GM12878 (cell line): ENCODE results near the gene KIF2C. TPM values are rescaled to one million over a fixed set of nuclear protein-coding genes. Genes with fewer than 3 reads are reported as not detected.

Experiments
- ATF7 ChIP-seq: fragments of 450-650 bp; IDR thresholded peaks from 2 replicates; pipeline ENCODE4 v1.6.1; 2016; ENCODE audit warnings: low read depth, mild to moderate bottlenecking
- BCL11A ChIP-seq: IDR thresholded peaks from 2 replicates; pipeline ENCODE4 v1.6.1; 2011; ENCODE audit warnings: low read depth, low read length
- BMI1 ChIP-seq: fragments of 450-650 bp; IDR thresholded peaks from 2 replicates; pipeline ENCODE4 v1.6.1; 2016; ENCODE audit warnings: mild to moderate bottlenecking, moderate library complexity, borderline replicate concordance
- CEBPZ ChIP-seq: fragments of 150-350 bp; IDR thresholded peaks from 2 replicates; pipeline ENCODE4 v1.6.1; 2016; ENCODE audit warnings: low read depth, low read length
- CHD4 ChIP-seq: fragments of 200-600 bp; sonication (generic); IDR thresholded peaks from 2 replicates; pipeline ENCODE4 v1.6.1; 2016; ENCODE audit warnings: mild to moderate bottlenecking
- EED ChIP-seq: sonication (generic); IDR thresholded peaks from 2 replicates; pipeline ENCODE4 v1.6.1; 2016; ENCODE audit warnings: antibody characterized with exemption, low read depth
- GABPA ChIP-seq: IDR thresholded peaks from 2 replicates; pipeline ENCODE4 v1.6.1; 2014; ENCODE audit warnings: antibody characterized with exemption, low read depth, mild to moderate bottlenecking, inconsistent platforms
- HDGF ChIP-seq: fragments of 450-650 bp; IDR thresholded peaks from 2 replicates; pipeline ENCODE4 v1.6.1; 2016; ENCODE audit warnings: antibody characterized with exemption
- IKZF1 ChIP-seq: fragments of 450-650 bp; conservative IDR thresholded peaks from 2 replicates; pipeline ENCODE4 v1.6.1; 2017; ENCODE audit warnings: antibody characterized with exemption, mild to moderate bottlenecking
- KDM1A ChIP-seq: fragments of 200-600 bp; sonication (generic); IDR thresholded peaks from 2 replicates; pipeline ENCODE4 v1.6.1; 2016; ENCODE audit warnings: borderline replicate concordance
- NFYB ChIP-seq: IDR thresholded peaks from 2 replicates; pipeline ENCODE4 v1.6.1; 2011; ENCODE audit warnings: low read depth, mild to moderate bottlenecking, low read length, improper control_type of control experiment, moderate library complexity; ENCODE audit not compliant: insufficient read depth
- NR2C1 ChIP-seq: fragments of 450-650 bp; IDR thresholded peaks from 2 replicates; pipeline ENCODE4 v1.6.1; 2017; ENCODE audit warnings: antibody characterized with exemption, mild to moderate bottlenecking, moderate library complexity
- NR2F1 ChIP-seq: fragments of 450-650 bp; conservative IDR thresholded peaks from 2 replicates; pipeline ENCODE4 v1.6.1; 2017; ENCODE audit warnings: mild to moderate bottlenecking
- NRF1 ChIP-seq: conservative IDR thresholded peaks from 2 replicates; pipeline ENCODE4 v1.6.1; 2011; ENCODE audit warnings: mild to moderate bottlenecking, low read depth, low read length, improper control_type of control experiment
- PAX5 ChIP-seq: IDR thresholded peaks from 2 replicates; pipeline ENCODE4 v1.6.1; 2011; ENCODE audit warnings: low read depth, low read length, borderline replicate concordance
- POLR2AphosphoS2 ChIP-seq: IDR thresholded peaks from 2 replicates; pipeline ENCODE4 v1.6.1; 2011; ENCODE audit warnings: low read depth, mild to moderate bottlenecking, low read length, improper control_type of control experiment, moderate library complexity
- POU2F2 ChIP-seq: IDR thresholded peaks from 3 replicates; pipeline ENCODE4 v1.6.1; 2011; ENCODE audit warnings: low read depth, mild to moderate bottlenecking, low read length, borderline replicate concordance
- RAD51 ChIP-seq: fragments of 450-650 bp; IDR thresholded peaks from 2 replicates; pipeline ENCODE4 v1.6.1; 2016; ENCODE audit warnings: moderate library complexity, mild to moderate bottlenecking, inconsistent platforms
- RCOR1 ChIP-seq: conservative IDR thresholded peaks from 2 replicates; pipeline ENCODE4 v1.6.1; 2012; ENCODE audit warnings: low read depth, low read length, improper control_type of control experiment
- RFX5 ChIP-seq: IDR thresholded peaks from 2 replicates; pipeline ENCODE4 v1.6.1; 2011; ENCODE audit warnings: low read depth, low read length, improper control_type of control experiment
- RUNX3 ChIP-seq: IDR thresholded peaks from 2 replicates; pipeline ENCODE4 v1.6.1; 2012; ENCODE audit warnings: low read length, inconsistent platforms
- SIN3A ChIP-seq: IDR thresholded peaks from 2 replicates; pipeline ENCODE4 v1.6.1; 2012; ENCODE audit warnings: low read depth, low read length, improper control_type of control experiment
- SIX5 ChIP-seq: IDR thresholded peaks from 2 replicates; pipeline ENCODE4 v1.6.1; 2011; ENCODE audit warnings: mild to moderate bottlenecking, low read depth, low read length, moderate library complexity; ENCODE audit not compliant: severe bottlenecking
- STAT1 ChIP-seq: fragments of 450-650 bp; conservative IDR thresholded peaks from 2 replicates; pipeline ENCODE4 v1.6.1; 2014; ENCODE audit warnings: antibody characterized with exemption, mild to moderate bottlenecking
- SUZ12 ChIP-seq: fragments of 200-600 bp; sonication (generic); IDR thresholded peaks from one replicate; pipeline ENCODE4 v1.6.1; 2018; ENCODE audit warnings: antibody characterized with exemption, mild to moderate bottlenecking; ENCODE audit not compliant: unreplicated experiment
- TAF1 ChIP-seq: IDR thresholded peaks from 2 replicates; pipeline ENCODE4 v1.6.1; 2011; ENCODE audit warnings: mild to moderate bottlenecking, low read depth, low read length, borderline replicate concordance
- TBL1XR1 ChIP-seq: IDR thresholded peaks from 2 replicates; pipeline ENCODE4 v1.6.1; 2012; ENCODE audit warnings: low read depth, low read length, improper control_type of control experiment
- USF2 ChIP-seq: IDR thresholded peaks from 2 replicates; pipeline ENCODE4 v1.6.1; 2011; ENCODE audit warnings: low read depth, low read length, improper control_type of control experiment, borderline replicate concordance
- YY1 ChIP-seq: IDR thresholded peaks from 2 replicates; pipeline ENCODE4 v1.6.1; 2011; ENCODE audit warnings: low read depth, mild to moderate bottlenecking, low read length
- ZNF384 ChIP-seq: IDR thresholded peaks from 2 replicates; pipeline ENCODE4 v1.6.1; 2012; ENCODE audit warnings: low read depth, mild to moderate bottlenecking, low read length, improper control_type of control experiment, borderline replicate concordance
- polyA plus RNA-seq, 11 experiments: library from polyadenylated mRNA; depleted of rRNA in 4 of 11; unstranded in 6 of 11; stranded (reverse) in 5 of 11; fragments of >200 nt; fragmentation: Nextera tagmentation in 4 of 11; fragmentation: Illumina TruSeq in 1 of 11; extraction: Ambion mirVana in 4 of 11; extraction: Trizol in 1 of 11; gene quantifications; 1 replicate in 1 of 11; 2 replicates in 10 of 11; pipeline versions ENCODE4 v1.2.1 to v1.2.3, GENCODE V29; 2011 to 2016; ENCODE audit warnings: inconsistent platforms in 2 of 11, missing spikeins in 2 of 11, low read depth in 1 of 11
- total RNA-seq, 4 experiments: library from RNA; depleted of rRNA in 3 of 4; stranded (reverse); fragments of >200 nt in 3 of 4; fragmentation: Illumina TruSeq in 1 of 4; extraction: Trizol in 1 of 4; gene quantifications; 2 replicates each; pipeline versions ENCODE4 v1.2.1 to v1.2.3, GENCODE V29; 2013 to 2021

KIF2C gene
- total and polyA plus RNA-seq, 10 of the 15 experiments (the other 5 are each of a cell fraction or from before 2014, with no cell fraction given): 42.3 to 104 (median 83.8) TPM

GRCh38 chr1:44808063-44808937, 68.7 kb downstream of the KIF2C start, which contains the start of gene BTBD19 (continued):
- no peak for TF ChIP-seq YY1
- TF ChIP-seq ZNF384: no peak
- TF ChIP-seq RFX5: no peak
- TF ChIP-seq NFYB: no peak
- TF ChIP-seq GABPA: no peak
- TF ChIP-seq CHD4: no peak
- TF ChIP-seq NR2C1: peak; percentile 72
- TF ChIP-seq TAF1: no peak
- peak; percentile 84 for TF ChIP-seq IKZF1
- TF ChIP-seq TBL1XR1: no peak
- no peak for TF ChIP-seq HDGF
- TF ChIP-seq NRF1: no peak
- TF ChIP-seq BCL11A: no peak
- no peak for TF ChIP-seq RUNX3
- peak; percentile 93 for TF ChIP-seq NR2F1
- TF ChIP-seq PAX5: no peak
- no peak for TF ChIP-seq POLR2AphosphoS2
- TF ChIP-seq USF2: no peak
- no peak for TF ChIP-seq RCOR1
- no peak for TF ChIP-seq BMI1
- no peak for TF ChIP-seq POU2F2
- no peak; the same call in 1 of the 2 replicates for TF ChIP-seq ATF7
- no peak for TF ChIP-seq STAT1
- TF ChIP-seq EED: peak; percentile 65; the same call in 1 of the 2 replicates
- TF ChIP-seq KDM1A: no peak
- TF ChIP-seq RAD51: peak; percentile 35; the same call in 1 of the 2 replicates
- no peak for TF ChIP-seq SIX5
- TF ChIP-seq SIN3A: no peak
- TF ChIP-seq SUZ12: no peak
- no peak for TF ChIP-seq CEBPZ
